HG03442 (cell line): ENCODE data around the gene RSU1.
"Not testable (repeated sequence)": the region's sequence is repeated elsewhere in the genome, so short reads cannot be mapped to it uniquely, and the experiment has no call there.

Experiments used
- ATAC-seq: cut with Tn5 transposase; IDR thresholded peaks from one replicate; pipeline ENCODE4 v1.9.1; 2021; ENCODE audit warnings: mild to moderate bottlenecking, moderate library complexity; ENCODE audit not compliant: unreplicated experiment

Gene RSU1

DNA sequence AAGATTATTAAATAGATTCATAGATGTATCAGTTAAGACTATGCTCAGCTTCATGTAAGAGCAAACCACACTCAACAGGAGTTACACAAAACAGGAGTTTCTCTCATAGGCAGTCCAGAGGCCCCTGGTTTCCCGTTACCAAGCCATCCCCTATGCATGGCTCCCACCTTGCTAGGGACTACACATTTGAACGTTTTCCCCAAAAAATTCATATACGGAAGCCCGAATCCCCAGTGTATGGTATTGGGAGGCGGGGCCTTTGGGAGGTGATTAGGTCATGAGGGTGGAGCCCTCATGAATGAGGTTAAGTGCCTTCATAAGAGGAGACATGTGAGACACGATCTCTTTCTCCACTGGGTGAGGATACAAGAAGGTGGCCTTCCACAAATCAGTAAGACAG is 29.1 kb downstream of the RSU1 start:
- ATAC-seq = peak; percentile 42

- peak; percentile 74 for ATAC-seq
Measured at GRCh38 chr10:16787361-16787791, 29.8 kb downstream of the RSU1 start.

GRCh38 chr10:16780338-16780880 is 36.8 kb downstream of the RSU1 start:
- ATAC-seq = no peak

GRCh38 chr10:16779384-16779915 is 37.8 kb downstream of the RSU1 start:
- ATAC-seq = peak; percentile 71

DNA sequence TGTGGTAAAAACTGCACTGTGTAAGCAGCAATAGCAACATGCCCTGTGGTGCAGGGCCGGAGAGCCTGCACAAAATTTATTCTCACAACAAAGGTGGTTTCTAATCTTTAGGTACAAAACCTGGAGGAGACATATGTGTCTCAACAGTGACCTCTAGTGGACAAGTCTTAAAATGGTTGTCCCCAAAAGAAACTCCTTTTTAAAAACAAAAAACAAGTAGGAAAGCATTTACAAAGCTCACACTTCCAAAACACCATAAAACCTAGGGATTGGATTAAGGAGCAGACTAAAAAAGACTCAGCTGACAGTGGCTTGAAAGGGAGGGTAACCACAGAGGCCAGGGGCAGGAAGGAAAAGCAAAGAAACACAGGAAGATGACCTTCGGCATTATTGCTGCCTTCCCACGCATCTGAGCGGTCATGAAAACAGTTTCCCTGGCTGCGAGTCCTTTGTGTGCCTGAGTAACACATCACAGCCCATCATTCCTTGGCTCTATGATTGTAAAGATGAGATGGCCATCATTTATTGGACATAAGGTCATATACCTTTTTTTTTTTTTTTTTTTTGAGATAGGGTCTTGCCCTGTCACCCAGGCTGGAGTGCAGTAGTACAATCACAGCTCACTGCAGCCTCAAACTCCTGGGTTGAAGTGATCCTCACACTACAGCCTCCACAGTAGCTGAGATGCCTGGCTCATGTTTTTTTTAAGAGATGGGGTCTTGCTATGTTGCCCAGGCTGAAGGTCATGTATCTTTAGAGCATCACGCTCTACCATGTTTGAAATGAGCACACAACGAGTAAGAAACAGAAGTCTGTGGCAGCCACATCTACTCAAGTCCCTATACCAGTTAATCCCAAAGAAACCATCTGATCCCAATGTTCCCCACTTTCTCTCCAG is 39.5 kb downstream of the RSU1 start:
- ATAC-seq = peak; percentile 53

DNA sequence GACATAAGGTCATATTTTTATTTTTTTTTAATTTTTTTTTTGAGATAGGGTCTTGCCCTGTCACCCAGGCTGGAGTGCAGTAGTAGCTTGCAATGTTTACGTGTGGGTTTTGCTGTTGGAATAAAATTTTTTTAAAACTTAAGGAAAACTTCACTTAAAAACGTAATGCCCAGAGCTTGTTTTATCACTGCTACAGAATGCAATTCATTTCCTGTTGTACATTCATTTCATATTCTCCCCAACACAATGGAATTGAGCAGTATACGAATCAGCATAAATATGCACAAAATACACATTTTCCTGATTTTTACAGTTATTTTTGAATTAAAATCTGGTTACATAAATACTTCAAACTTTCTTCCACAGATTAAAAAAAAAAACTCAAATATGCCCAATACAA is 40.3 kb downstream of the RSU1 start:
- ATAC-seq = no peak

DNA sequence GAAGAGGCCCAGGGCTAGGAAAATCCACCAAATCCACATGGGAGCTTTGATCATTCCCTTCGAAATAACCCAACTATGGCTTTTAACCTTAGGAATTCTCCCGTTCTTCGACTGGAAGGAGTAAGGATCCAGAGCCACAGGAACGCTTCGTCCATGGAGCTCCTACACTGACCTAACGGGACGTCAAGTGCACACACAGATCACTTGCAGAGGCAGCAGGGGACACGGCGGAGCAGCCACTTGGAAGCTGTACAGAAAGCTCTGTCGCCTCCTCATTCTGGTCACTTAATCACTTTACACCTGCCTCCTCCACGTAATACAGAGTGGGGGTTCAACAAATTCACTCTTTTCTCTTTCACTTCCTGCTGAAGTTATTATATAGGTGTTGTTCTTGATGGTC is 43.9 kb downstream of the RSU1 start:
- no peak for ATAC-seq

- peak; percentile 63 for ATAC-seq
Measured at GRCh38 chr10:16770670-16771069, 46.6 kb downstream of the RSU1 start.

GRCh38 chr10:16770141-16770540 is 47.1 kb downstream of the RSU1 start:
- ATAC-seq = no peak

DNA sequence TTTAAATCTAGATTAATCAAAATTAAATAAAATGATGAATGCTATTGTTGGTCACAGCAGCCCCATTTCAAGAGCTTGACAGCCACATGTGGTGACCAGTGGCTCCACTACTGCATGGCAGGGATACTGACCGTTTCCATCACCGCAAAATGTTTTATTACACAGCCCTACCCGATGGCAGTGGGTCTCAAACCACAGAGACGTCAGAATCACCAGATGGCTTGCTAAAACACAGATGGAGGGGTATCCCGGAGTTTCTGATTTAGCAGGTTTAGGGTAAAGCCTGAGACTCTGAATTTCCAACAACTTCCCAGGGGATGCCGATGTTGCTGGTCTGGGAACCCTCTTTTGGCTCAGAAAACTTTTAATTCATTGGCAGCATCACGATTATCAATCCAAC is 47.9 kb downstream of the RSU1 start:
- no peak for ATAC-seq

DNA sequence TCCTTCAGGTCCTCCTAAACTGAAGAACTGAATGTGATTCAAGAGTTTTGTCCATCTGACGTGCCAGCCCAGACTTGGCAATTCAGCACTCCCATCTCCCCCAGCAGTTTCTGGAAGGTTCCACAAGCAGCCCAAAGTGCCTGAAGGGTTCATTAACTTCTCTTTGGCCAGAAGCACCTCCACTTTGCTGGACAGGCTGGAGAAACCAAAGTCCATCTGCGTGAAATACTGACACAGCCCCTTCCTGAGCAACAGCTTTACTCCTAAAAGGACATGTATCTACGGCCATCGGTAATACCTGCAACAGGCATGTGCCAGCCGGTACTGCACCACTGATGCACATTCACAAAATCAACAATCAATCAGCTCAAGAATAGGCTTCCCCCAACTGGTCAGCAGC is 48.5 kb downstream of the RSU1 start:
- ATAC-seq = no peak

GRCh38 chr10:16765509-16766375 is 51.5 kb downstream of the RSU1 start:
- peak; percentile 74 for ATAC-seq

- no peak for ATAC-seq
Measured at GRCh38 chr10:16761300-16761699, 55.9 kb downstream of the RSU1 start.

DNA sequence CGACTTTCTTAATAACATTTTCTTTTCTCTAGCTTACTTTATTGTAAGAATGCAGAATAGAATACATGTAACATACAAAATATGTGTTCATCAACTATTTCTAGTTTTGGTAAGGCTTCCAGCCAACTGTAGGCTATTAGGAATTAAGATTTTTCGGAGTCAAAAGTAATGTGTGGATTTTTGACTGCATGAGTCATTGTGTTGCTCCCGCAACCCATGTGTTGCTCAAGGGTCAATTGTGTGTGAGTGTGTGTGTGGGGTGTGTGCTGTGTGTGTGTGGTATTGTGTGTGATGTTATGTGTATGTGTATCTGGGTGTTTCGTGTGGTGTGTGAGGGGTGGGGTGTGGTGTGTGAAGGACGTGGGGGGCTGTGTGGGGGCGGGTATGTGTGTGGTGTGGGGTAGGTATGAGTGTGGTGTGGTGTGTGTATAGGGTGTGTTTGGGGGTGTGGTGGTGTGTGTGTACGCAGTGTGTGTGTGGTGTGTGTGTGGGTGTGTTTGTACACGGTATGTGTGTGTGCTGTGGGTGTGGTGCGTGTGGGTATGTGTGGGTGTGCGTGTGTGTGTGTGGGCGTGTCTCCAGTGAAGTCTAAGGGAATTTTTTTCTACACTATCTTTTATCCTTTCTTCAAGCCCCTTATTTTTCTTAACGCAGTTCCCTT is 60.5 kb downstream of the RSU1 start:
- ATAC-seq = no peak

GRCh38 chr10:16754765-16755164 is 62.5 kb downstream of the RSU1 start:
- no peak for ATAC-seq

DNA sequence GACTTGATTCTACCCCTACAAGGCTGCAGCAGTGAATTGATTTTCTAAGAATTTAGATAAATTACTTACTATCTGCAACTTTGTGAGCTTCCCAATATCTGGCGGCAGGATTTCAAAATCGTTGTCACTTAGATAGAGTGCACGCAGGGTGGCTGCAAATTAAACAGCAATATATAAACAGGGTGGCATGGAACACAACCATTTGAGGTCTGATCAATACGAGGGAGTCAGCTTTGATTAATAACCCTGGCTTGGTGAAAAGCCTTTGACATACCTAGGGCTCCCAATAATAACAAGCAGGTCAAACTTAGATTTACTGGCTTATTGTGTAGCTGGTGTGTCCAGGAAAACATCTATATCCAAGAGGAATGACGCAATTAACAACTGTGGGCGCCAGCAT is 64.4 kb downstream of the RSU1 start:
- not testable (repeated sequence) for ATAC-seq

DNA sequence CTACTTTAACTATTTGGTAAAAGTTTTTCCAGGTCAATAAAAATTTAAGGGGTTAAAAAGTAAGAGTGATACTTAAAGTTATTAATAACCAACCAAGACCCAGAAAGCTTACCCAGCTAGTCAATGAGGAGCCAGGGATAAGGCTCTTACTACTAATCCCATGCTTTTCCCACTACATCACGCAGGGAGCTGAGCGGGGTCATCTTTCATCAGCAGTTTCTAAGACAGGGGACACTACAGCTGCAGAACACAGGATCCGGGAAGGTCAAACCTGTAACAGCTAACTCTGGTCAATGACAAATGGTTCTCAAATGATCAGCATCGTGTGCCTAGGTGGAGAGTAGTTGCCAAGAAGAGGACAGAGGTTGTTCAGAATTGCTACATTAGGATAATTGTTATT is 65.1 kb downstream of the RSU1 start:
- ATAC-seq = no peak

GRCh38 chr10:16751244-16751643 is 66.0 kb downstream of the RSU1 start:
- ATAC-seq = no peak

- ATAC-seq = no peak
Measured at GRCh38 chr10:16750461-16750860, 66.8 kb downstream of the RSU1 start.

- ATAC-seq = no peak
Measured at GRCh38 chr10:16748749-16749148, 68.5 kb downstream of the RSU1 start.

- no peak for ATAC-seq
Measured at GRCh38 chr10:16746856-16747255, 70.4 kb downstream of the RSU1 start.
